HL-60/S4 treated with retinoic acid at 250 ng/mL for 4 days and 3 days (cell line): ENCODE measurements around the gene KNOP1.
"Not testable (repeated sequence)": the region's sequence is repeated elsewhere in the genome, so short reads cannot be mapped to it uniquely, and the experiment has no call there.

ENCODE experiments used
- in situ Hi-C: fragments of 300-500 bp; cut with MboI; formaldehyde crosslinking; loops from 2 replicates; pipeline ENCODE4 v1.7.0; 2022; ENCODE audit warnings: low sequenced_read_pairs

The KNOP1 gene

DNA sequence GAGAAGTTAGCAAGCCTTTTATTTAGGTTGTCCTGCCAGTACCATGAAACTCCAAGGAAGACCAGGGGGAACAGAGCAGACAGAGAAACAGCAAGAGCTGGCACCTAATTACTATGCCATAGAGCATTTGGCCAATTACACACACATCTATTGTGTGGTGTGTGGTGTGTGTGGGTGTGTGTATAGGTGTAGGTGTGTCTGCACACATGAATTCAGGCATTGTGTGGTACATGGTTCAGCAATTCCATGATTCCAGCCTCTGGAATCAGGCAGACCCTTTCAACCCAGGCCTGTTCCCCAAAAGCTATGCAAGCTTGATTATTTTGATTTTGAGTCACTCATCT is 25.8 kb upstream of the KNOP1 start:
- in situ Hi-C loops = no loop called here

DNA sequence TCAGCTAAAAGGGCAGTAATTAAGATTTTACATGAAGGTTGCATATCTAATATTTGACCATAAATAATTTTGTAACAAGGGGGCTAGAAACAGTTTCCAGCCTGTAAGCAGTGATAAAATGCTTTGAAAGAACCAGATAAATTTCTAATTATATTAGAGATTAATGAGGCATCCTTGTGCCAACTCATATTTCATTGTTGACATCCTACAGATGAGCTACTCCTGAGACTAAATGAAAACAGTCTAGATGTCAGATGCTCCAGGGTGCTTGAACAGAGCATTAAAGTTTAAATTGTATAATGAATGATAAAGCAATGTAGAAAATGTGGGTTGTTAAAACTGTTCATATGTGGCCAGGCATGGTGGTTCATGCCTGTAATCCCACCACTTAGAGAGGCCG is 23.3 kb upstream of the KNOP1 start:
- in situ Hi-C loops = no loop called here

DNA sequence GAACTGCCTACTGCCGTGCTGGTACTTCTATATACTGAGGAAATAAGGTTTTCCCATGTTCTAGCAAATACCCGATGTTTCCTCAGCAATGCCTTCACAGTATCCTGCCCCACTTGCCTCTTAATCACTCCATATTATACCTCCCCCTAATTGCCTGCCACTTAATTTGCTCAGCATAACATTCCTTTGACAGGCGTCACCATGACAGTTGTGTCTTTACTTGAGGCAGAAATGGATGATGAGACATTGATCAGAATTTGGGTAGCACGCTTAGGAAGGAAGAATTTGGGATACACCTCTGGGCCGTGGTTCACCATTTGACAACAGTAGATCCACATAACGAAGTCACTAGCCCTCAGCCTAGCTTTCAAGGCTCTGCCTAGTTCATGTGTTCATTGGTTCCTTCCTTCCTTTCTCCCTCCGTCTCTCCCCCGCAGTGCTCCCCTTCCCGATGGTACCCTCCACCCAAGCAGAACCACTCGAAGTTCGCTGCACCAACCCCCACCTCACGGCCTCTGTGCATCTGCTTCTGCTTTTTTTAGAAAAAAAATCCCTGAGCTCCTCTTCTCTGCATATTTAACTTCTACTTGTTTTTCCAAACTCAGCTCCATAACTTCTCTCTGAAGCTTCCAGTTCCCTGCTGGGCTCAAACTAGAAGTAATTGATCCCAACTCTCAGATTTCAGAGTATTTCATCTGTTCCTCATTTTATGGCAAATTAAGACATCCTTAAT is 19.4 kb upstream of the KNOP1 start:
- in situ Hi-C loops = no loop called here

DNA sequence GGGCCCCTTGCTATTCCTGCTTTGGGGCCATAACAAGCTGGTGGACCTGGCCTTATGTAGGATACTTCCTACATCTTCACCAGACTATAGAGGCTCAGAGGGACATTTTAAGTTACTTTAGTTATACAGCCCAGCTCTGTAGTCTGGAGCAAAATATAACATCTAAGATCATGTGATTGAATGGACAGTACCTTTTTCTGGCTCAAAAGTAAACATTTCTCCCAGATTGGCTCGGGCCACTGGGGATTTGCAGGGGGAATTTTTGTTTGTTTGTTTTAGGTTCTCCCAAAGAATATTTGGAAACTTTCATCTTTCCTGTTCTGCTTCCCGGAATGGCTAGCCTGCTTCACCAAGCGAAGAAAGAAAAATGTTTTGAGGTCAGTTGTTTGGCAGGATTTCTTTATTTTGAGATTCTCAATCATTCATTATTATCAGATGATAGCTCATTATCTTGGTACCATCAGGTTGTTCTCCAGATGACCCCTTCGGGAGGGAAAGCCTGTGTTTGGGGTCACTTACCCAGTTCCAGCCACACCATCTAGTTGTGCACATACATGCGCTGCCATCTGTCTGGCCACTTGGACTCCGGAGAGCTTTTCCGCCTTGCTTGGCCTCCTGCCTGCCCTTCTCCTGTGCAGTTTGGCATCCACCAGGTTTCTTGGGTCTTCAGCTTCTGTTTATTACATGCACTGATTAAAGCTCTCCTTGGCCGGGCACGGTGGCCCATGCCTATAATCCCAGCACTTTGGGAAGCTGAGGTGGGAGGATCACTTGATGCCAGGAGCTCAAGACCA is 17.2 kb upstream of the KNOP1 start:
- in situ Hi-C loops = no loop called here

DNA sequence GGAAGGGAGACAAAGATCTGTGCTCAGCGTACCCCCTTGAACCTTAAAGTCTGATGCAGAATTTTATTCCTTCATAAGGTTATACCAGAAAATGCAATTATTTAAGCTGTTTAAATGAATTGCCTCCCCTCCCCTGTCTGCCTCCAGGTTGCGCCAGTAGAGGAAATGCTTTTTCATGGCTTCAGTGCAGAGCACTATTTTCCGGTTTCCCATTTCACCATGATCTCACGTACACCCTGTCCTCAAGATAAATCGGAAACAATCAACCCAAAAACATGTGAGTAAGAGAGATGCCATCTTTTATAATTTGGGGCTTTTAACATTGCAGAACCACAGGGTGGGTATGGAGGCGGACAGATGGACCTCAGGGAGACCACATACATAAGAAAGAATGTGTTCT is 15.5 kb upstream of the KNOP1 start:
- in situ Hi-C loops = no loop called here

DNA sequence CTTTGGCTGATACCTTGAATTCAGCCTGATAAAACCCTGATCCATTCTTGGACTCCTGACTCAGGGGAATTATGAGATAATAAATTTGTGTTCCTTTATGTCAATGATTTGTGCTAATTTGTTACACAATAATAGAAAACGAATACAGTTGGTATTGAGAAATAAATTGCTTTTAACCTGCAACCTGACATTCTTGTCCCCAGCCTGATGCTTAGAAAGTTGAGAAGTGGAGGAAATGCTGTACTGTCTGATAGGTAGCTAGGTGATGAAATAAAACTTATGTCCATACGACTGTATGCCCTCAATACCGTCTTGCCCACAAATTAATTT is 10.6 kb upstream of the KNOP1 start:
- in situ Hi-C loops = no loop called here

DNA sequence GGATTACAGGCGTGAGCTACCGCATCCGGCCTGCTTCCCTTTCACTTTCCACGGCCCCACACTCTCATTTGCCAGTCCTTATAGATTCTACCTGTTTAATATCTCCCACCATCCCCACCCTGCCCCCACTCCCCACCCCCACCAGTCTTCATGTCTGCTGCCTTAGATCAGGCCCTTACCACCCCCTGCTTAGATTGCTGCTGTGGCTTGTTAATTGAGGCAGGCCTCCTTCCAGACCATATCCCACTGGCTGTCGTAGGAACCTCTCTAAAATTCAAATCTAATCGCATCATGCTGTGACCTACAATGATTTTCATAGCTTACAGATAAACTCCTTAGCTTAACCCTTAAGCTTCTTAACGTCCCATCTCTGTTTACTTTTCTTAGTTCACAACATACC is 5.0 kb upstream of the KNOP1 start:
- in situ Hi-C loops = no loop called here

DNA sequence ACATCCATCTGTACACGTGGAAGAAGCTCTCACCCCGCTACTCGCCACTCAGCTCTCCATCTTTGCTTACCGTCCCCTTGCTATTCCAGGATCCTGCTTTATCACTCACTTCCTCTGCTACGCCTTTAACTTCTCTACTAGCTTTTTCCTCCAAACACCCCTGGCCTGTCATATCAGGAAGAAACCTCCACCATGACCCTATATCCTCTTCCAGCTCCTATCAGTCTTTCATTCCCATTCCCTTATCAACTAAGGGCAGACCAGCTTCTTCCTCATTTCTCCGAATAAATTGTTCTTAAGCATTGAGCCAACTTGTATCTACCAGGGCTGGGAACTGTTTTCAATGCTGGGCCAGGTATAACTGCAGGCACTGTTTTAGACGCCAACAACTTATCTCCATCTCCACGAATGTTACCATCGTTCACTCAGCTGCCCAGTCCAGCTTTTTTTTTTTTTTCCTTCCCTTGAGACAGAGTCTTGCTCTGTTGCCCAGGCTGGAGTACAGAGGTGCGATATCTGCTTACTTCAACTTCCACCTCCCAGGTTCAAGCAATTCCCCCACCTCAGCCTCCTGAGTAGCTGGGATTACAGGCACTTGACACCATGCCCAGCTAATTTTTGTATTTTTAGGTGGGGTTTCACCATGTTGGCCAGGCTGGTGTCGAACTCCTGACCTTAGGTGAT is 4.4 kb upstream of the KNOP1 start:
- in situ Hi-C loops = no loop called here

DNA sequence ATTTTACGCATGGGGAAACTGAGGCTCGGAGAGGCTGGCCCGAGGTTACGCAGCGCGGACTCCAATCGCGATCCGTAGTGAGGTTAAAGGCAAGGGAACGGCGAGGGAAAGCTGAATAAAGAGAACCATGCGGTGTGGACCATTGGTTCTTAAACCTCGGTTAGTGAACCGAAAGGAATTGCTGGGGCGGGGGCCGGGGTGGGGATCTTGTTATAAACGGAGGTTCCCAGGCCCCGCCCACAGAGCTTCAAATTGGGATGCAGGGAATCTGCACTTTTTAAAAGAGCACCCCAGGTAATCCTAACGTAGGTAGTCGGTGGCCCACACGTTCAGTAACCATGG is 568 bp upstream of the KNOP1 start:
- in situ Hi-C loops = no loop called here

DNA sequence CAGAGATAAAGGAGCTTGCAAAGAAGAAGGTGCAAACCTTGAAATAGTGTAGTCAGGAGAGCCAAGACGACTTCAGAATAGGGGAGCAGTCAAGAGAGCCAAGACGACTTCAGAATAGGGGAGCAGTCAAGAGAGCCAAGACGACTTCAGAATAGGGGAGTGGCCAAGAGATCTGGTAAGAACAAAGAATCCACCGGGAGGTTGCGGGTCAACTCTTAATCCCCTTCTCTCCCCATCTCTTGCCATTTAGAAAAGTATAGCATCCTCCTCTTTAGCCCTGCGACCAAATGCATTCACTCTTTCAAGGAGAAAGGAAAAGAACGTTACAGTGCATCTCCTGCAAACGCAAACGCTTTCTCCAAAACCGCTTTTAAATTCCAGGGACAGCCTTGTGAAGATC is 713 bp downstream of the KNOP1 start:
- in situ Hi-C loops = no loop called here

DNA sequence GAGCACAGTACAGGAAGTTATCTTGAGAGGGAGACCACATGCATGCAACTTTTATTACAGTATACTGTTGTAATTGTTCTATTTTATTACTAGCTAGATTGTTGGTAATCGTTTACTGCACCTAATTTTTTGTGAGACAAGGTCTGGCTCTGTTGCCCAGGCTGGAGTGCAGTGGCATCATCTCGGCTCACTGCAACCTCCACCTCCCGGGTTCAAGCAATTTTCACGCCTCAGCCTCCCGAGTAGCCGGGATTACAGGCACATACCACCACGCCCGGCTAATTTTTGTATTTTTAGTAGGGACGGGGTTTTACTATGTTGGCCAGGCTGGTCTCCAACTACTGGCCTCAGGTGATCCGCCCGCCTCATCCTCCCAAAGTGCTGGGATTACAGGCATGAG is 1.3 kb downstream of the KNOP1 start:
- in situ Hi-C loops = not testable (repeated sequence)

DNA sequence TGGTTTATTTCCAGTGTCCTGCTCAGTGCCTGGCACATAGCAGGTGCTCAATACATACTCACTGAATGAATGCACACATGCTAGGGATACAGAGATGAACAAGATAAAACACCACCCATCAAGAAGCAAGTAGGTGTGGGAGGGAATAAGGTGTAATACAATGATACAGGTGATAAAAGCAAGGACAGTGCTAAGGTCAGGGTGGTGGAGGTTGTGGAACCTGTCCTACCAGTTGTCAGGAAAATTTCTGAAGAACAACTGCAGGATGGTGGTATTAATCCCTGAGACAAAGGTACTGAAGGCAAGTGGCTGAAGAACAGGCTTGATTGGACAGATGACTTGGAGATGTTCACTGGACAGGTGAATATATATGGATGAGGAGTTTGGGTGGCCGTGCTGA is 1.8 kb downstream of the KNOP1 start:
- in situ Hi-C loops = no loop called here

DNA sequence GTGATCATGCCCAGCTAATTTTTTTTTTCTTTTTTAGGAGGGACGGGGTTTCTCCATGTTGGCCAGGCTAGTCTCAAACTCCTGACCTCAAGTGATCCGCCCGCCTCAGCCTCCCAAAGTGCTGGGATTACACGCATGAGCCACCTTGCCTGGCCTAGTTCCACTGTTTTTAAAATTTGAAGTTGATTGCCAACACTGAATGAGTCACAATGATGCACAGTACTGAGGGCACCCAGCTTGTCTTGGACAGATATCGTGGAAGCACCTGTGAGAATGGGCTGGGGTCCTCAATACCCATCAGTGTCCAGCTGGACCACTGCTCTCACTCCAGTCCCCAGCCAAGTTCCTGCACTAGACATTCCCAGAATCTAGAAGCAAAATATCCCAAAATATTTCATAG is 2.5 kb downstream of the KNOP1 start:
- in situ Hi-C loops = no loop called here

DNA sequence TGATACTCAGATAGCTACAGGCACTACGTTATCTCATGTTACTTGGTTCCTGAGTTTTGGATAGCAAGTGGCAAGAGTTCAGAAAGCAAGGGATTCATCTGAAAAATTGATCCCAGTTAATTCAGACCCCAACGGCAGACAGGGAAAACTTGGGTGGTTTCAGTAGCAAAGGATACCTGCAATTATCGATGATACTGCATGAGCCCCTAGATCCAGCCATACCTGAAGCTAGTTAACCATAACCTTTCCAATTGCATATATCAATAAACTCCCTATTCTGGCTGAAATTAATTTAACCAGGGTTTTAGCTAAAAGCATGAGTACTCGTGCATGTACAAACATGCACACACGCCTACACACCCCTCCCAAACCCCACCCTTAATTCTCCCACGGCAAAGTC is 4.3 kb downstream of the KNOP1 start:
- in situ Hi-C loops = no loop called here

DNA sequence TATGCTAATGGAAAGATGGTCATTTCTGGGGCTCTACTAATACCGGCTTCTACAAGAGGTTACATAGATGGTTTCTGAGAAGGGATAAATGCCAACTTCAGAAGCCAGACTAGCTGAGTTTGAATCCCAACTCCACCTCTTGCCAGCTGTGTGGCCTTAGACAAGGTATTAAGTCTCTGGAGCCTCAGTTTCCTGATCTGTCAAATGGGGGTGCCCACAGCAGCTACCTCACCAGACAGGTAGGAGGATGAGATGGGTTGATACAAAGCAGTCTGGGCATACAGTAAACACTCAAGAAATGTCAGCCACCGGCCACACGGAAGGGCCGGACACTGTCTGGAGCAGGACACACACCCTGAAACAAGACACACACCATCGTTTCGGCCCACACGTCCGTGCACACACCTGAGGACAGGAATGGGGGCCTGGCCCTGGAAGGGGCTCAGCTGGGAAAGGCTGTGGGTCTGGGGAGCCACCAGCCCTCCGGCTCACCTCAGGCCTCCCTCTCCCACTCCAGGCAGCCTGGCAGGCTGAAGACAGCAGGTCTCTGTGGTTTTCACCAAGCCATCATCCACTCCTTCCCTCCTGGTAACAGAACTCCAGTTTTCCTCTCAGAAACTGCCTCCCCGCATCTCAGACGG is 5.5 kb downstream of the KNOP1 start:
- in situ Hi-C loops = no loop called here

DNA sequence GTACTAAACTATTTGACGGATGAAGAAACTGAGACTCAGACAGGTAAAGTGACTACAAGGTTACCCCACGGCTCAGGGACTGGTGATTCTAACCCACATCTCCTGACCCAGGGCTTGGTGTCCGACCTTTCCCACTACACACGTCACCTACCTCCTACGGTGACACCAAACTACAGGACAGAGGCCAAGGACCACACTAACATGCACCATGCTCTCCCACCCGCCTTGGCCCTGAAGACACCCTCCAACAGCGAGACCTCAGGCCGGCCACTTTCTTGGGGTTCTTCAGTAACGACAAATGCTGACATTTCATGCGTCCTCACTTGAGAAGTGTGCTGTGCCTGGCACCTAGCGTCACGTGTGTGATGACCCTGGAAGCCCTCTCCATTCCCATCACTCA is 6.4 kb downstream of the KNOP1 start:
- in situ Hi-C loops = no loop called here

DNA sequence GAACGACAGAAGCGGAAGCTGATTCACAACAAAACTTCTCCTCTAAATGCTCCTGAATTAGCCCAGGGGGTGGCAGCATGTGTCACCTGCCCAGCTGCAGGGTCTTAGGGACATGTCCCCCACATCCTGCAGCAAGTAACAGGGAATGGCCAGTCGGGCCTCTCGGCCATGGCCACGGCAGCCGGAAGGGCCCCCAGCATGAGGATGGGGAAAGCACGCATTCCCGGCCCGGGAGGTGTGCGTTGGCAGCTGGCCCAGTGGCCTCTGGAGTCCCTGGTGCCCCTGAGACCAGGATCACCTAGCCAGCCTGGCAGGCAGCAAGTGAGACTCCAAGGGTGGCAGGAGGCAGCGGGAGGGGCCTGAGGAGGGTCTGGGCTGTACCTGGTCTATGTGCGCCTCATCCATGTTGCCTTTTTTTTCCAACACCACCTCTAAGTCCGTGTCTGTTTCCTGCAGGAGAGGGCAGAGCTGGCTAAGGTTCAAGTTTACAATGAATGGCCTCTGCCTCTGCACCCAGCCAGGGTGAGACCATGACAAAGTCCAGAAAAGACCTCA is 7.0 kb downstream of the KNOP1 start:
- in situ Hi-C loops = no loop called here

DNA sequence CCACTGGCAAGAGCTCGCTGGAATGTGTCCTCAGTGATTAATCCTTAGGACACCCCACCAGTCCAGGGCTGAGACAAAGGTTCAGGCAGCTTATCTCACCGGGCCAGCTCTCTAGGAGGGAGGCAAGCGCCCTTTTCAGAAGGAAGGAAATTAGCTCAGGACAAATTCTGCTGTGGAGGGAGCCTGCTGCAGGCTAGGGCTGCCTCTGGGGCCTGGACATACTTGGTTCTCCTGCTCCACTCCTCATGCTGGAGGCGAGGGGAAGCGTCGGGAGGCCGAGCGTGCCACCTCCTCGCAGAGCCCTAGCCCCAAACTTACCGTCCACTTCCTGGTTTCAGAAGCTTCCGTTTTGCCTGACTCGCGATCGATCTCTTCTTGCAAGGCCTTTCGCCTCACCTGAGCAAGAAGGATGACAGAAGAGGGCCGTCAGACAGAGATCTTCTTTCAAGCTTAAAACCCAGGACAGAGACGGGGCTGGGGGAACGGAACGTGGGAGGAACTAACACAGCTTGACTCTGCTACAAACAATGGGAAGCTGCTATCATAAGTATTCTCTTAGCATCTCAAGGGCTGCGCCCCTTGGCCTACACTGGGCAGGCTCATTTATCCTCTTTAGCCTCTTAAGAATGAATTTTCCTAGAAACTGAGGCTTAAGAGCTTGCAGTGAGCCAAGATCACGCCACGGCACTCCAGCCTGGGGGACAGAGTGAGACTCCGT is 7.7 kb downstream of the KNOP1 start:
- in situ Hi-C loops = no loop called here

DNA sequence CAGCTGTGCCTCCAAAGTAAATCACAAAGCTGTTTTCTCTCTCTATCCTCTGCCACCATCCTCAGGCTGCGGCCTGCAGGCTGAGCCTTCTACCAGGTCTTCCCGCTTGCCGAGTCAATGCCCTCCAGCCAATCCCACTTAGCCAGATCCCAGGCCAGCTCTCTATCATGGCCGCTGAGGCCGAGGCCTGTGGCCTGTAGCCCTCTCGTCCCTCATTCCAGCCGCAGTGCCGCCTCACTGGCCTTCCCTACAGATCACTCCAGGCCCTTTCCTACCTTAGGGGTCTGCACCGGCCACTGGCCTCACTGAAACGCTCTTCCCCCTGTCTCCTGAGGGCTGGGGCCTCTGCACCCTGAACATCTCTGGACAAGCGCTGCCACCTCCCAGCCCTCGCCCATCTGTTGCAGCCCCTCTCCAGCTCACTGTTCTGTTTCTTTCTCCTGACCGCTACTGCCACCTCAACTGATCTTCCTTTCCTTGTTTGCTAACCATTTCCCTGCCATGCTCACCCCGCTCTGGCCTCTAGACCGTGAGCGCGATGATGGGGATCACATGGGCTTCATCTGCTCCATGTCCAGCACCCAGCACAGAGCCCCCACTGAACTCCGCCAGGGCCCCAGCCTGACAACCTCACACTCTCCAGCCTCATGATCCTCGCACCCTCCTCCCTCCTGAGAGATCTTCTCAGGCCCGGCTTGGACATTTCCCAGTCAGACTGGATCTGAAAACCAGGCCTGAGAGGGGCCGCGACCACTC is 8.5 kb downstream of the KNOP1 start:
- in situ Hi-C loops = no loop called here
